ENCODE results near the gene C1QTNF9.

Gene C1QTNF9

GRCh38 chr13:24338721-24339120 lies 29.3 kb downstream of the C1QTNF9 start:
- TF ChIP-seq EGR1 (IDR thresholded peaks at IDR 0.05) (no peak), USF1 (IDR thresholded peaks at IDR 0.05) (no peak), EP300 (IDR thresholded peaks at IDR 0.05; ENCODE audit: borderline replicate concordance) (no peak), CREB1 (IDR thresholded peaks at IDR 0.05; ENCODE audit: low read depth) (no peak), TAF1 (IDR thresholded peaks at IDR 0.05; ENCODE audit: low read depth) (no peak), YY1 (IDR thresholded peaks at IDR 0.05; ENCODE audit: low read depth) (no peak), ZBTB7A (IDR thresholded peaks at IDR 0.05; ENCODE audit: low read depth) (no peak), MAX (IDR thresholded peaks at IDR 0.05) (no peak), TEAD4 (IDR thresholded peaks at IDR 0.05) (no peak), REST (IDR thresholded peaks at IDR 0.05; ENCODE audit: low read depth) (no peak), NFIC (IDR thresholded peaks at IDR 0.05) (no peak), TCF12 (IDR thresholded peaks at IDR 0.05; ENCODE audit: low read depth) (no peak), FOXM1 (IDR thresholded peaks at IDR 0.05; ENCODE audit: borderline replicate concordance, low read depth) (no peak), RAD21 (IDR thresholded peaks at IDR 0.05; ENCODE audit: low read depth) (no peak), CEBPB (IDR thresholded peaks at IDR 0.05) (no peak)

- TF ChIP-seq TCF12 (IDR thresholded peaks at IDR 0.05; ENCODE audit: low read depth), result no peak
- TF ChIP-seq NFIC (IDR thresholded peaks at IDR 0.05), result no peak
- no peak for TF ChIP-seq CEBPB (IDR thresholded peaks at IDR 0.05)
- TF ChIP-seq CREB1 (IDR thresholded peaks at IDR 0.05; ENCODE audit: low read depth), result no peak
- TF ChIP-seq MAX (IDR thresholded peaks at IDR 0.05), result no peak
- TF ChIP-seq RAD21 (IDR thresholded peaks at IDR 0.05; ENCODE audit: low read depth), result no peak
- TF ChIP-seq YY1 (IDR thresholded peaks at IDR 0.05; ENCODE audit: low read depth), result no peak
- TF ChIP-seq TAF1 (IDR thresholded peaks at IDR 0.05; ENCODE audit: low read depth), result no peak
- TF ChIP-seq ZBTB7A (IDR thresholded peaks at IDR 0.05; ENCODE audit: low read depth), result no peak
Observed at GRCh38 chr13:24339937-24340607, 30.7 kb downstream of the C1QTNF9 start.

- TF ChIP-seq ZBTB7A (IDR thresholded peaks at IDR 0.05; ENCODE audit: low read depth) (no peak), CEBPB (IDR thresholded peaks at IDR 0.05) (no peak), FOXM1 (IDR thresholded peaks at IDR 0.05; ENCODE audit: borderline replicate concordance, low read depth) (no peak), NFIC (IDR thresholded peaks at IDR 0.05) (no peak), REST (IDR thresholded peaks at IDR 0.05; ENCODE audit: low read depth) (no peak), TEAD4 (IDR thresholded peaks at IDR 0.05) (no peak), YY1 (IDR thresholded peaks at IDR 0.05; ENCODE audit: low read depth) (no peak), CREB1 (IDR thresholded peaks at IDR 0.05; ENCODE audit: low read depth) (no peak), USF1 (IDR thresholded peaks at IDR 0.05) (no peak), RAD21 (IDR thresholded peaks at IDR 0.05; ENCODE audit: low read depth) (no peak), TCF12 (IDR thresholded peaks at IDR 0.05; ENCODE audit: low read depth) (no peak), EGR1 (IDR thresholded peaks at IDR 0.05) (no peak), EP300 (IDR thresholded peaks at IDR 0.05; ENCODE audit: borderline replicate concordance) (no peak), TAF1 (IDR thresholded peaks at IDR 0.05; ENCODE audit: low read depth) (no peak), MAX (IDR thresholded peaks at IDR 0.05) (no peak)
Observed at GRCh38 chr13:24340608-24340955, 31.2 kb downstream of the C1QTNF9 start.

- no peak for TF ChIP-seq USF1 (IDR thresholded peaks at IDR 0.05)
- no peak for TF ChIP-seq RAD21 (IDR thresholded peaks at IDR 0.05; ENCODE audit: low read depth)
- TF ChIP-seq REST (IDR thresholded peaks at IDR 0.05; ENCODE audit: low read depth), result no peak
- no peak for TF ChIP-seq TEAD4 (IDR thresholded peaks at IDR 0.05)
- TF ChIP-seq CREB1 (IDR thresholded peaks at IDR 0.05; ENCODE audit: low read depth), result no peak
- TF ChIP-seq MAX (IDR thresholded peaks at IDR 0.05), result no peak
- no peak for TF ChIP-seq EP300 (IDR thresholded peaks at IDR 0.05; ENCODE audit: borderline replicate concordance)
- no peak for TF ChIP-seq NFIC (IDR thresholded peaks at IDR 0.05)
- TF ChIP-seq ZBTB7A (IDR thresholded peaks at IDR 0.05; ENCODE audit: low read depth), result no peak
- TF ChIP-seq EGR1 (IDR thresholded peaks at IDR 0.05), result no peak
- no peak for TF ChIP-seq YY1 (IDR thresholded peaks at IDR 0.05; ENCODE audit: low read depth)
- TF ChIP-seq FOXM1 (IDR thresholded peaks at IDR 0.05; ENCODE audit: borderline replicate concordance, low read depth), result no peak
Observed at GRCh38 chr13:24341439-24341838, 32.1 kb downstream of the C1QTNF9 start.
